ENCODE measurements around the gene NMBR. TPM values are rescaled to one million over a fixed set of nuclear protein-coding genes. Genes with fewer than 3 reads are reported as not detected.

The NMBR gene
- total RNA-seq, 4 donors from 2014 or later: 0.72 TPM; not detected in 3

GRCh38 chr6:142138876-142139275 lies 8.0 kb downstream of the NMBR start:
- TF ChIP-seq CTCF (IDR thresholded peaks at IDR 0.05) (no peak), EP300 (IDR thresholded peaks at IDR 0.05) (no peak), POLR2AphosphoS5 (IDR thresholded peaks at IDR 0.05) (no peak), POLR2A (IDR thresholded peaks at IDR 0.05) (no peak)
- Histone ChIP-seq H3K27me3 (no peaks in the 10 kb centered on the region), H3K36me3 (no peaks in the 10 kb centered on the region), H3K4me3 (no peak overlapping the region), H3K4me1 (no peaks in the 10 kb centered on the region), H3K9me3 (no peaks in the 10 kb centered on the region), H3K27ac (no peak overlapping the region)
- no peak for DNase-seq (ENCODE audit: low spot score in 2 of 2)
- 44% methylated on average over 2 of the region's 2 CpGs for WGBS

- TF ChIP-seq POLR2A (IDR thresholded peaks at IDR 0.05) (no peak), POLR2AphosphoS5 (IDR thresholded peaks at IDR 0.05) (no peak), CTCF (IDR thresholded peaks at IDR 0.05) (no peak), EP300 (IDR thresholded peaks at IDR 0.05) (no peak)
- no peaks in the 10 kb centered on the region for H3K4me1 ChIP-seq
- no peak for DNase-seq (ENCODE audit: low spot score in 2 of 2)
- H3K9me3 ChIP-seq: no peaks in the 10 kb centered on the region
- no peak within 1 kb of the TSS for H3K4me3 ChIP-seq
- H3K27ac ChIP-seq: no peak within 1 kb of the TSS
- WGBS: 68% methylated on average over 1 of the region's 1 CpG
- no peaks in the 10 kb centered on the region for H3K27me3 ChIP-seq
- H3K36me3 ChIP-seq: no peaks in the 10 kb centered on the region
These were observed 14.3 kb downstream of the NMBR start, which contains the start of gene GJE1 for GRCh38 chr6:142132625-142133024. TSS of gene GJE1 (plus strand) at chr6:142132925. CDS start at chr6:142133159, 234 bp downstream.

- TF ChIP-seq POLR2AphosphoS5 (IDR thresholded peaks at IDR 0.05) (no peak), CTCF (IDR thresholded peaks at IDR 0.05) (no peak), POLR2A (IDR thresholded peaks at IDR 0.05) (no peak), EP300 (IDR thresholded peaks at IDR 0.05) (no peak)
- no peak overlapping the region for H3K27ac ChIP-seq
- DNase-seq (ENCODE audit: low spot score in 2 of 2): no peak
- H3K4me3 ChIP-seq: no peak overlapping the region
- 94% methylated on average over 1 of the region's 1 CpG for WGBS
- H3K4me1 ChIP-seq: no peaks in the 10 kb centered on the region
- H3K9me3 ChIP-seq: no peaks in the 10 kb centered on the region
- no peaks in the 10 kb centered on the region for H3K36me3 ChIP-seq
- no peaks in the 10 kb centered on the region for H3K27me3 ChIP-seq
These were observed 16.1 kb downstream of the NMBR start for GRCh38 chr6:142130814-142131213.

GRCh38 chr6:142121342-142121741 lies 25.6 kb downstream of the NMBR start:
- Histone ChIP-seq H3K27me3 (no peaks in the 10 kb centered on the region), H3K9me3 (no peaks in the 10 kb centered on the region), H3K27ac (no peak overlapping the region), H3K4me3 (no peak overlapping the region), H3K4me1 (no peaks in the 10 kb centered on the region), H3K36me3 (no peaks in the 10 kb centered on the region)
- TF ChIP-seq POLR2A (IDR thresholded peaks at IDR 0.05): no peak
- no peak for TF ChIP-seq EP300 (IDR thresholded peaks at IDR 0.05)
- TF ChIP-seq CTCF (IDR thresholded peaks at IDR 0.05): no peak
- DNase-seq (ENCODE audit: low spot score in 2 of 2): no peak
- 83% methylated on average over 3 of the region's 3 CpGs for WGBS

GRCh38 chr6:142118925-142119324 lies 28.0 kb downstream of the NMBR start:
- Histone ChIP-seq H3K27ac (no peak overlapping the region), H3K9me3 (no peaks in the 10 kb centered on the region), H3K4me1 (no peaks in the 10 kb centered on the region), H3K27me3 (no peaks in the 10 kb centered on the region), H3K36me3 (no peaks in the 10 kb centered on the region), H3K4me3 (no peak overlapping the region)
- no peak for TF ChIP-seq CTCF (IDR thresholded peaks at IDR 0.05)
- 98% methylated on average over 2 of the region's 2 CpGs for WGBS
- no peak for DNase-seq (ENCODE audit: low spot score in 2 of 2)

Measured in suprapubic skin (tissue), 4 donors.